AG08395 (cell line): Measurements from ENCODE around the gene ALG12.

ENCODE experiments used
- DNase-seq: peaks from one replicate; pipeline ENCODE4 v3.0.0; 2012; ENCODE audit warnings: mixed read lengths, low spot score

The ALG12 gene

GRCh38 chr22:49911881-49912625, 6.2 kb downstream of the ALG12 start:
- no peak for DNase-seq

DNA sequence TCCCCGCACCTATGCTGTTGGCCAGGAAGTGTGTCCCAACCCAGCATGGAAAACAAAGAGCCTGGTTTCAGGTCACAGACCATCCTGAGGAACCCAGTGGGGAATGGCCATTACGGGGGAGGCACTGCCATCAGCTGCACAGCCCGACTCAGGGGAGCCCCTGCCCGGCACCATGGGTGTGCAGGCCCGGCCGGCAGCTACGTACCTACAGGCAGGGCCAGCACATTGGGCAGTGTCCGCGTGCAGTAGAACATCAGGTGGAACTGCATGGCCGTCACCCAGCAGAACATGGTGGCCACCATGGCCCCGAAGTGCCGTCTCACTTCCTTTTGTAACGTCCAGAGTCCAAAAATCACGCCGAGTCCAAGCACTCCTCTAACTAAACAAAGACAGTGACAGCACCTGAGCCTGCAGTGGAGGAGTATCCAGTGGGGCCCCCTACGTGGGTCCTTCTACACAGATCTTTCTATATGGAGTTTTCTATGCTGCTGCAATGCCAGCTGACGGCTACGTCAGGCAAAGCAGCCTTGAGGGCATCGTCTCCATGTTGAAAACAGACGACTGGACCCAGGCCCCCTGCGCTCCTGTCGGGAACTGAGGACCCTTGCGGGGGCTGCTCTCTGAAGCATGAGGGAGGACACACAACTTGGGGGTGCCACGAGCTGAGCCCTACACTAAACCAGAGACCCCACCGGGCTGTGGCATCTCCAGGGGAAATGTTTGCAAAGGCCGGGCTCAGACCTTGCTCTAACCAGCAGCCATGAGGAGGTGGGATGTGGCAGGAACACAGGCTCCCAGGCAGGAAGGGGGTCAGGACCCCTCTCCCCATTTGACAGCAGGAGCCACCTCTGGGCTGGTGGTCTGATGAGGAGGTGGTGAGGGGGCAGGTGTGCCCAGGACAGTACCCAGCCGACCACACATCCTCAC, 7.7 kb downstream of the ALG12 start:
- no peak for DNase-seq

DNA sequence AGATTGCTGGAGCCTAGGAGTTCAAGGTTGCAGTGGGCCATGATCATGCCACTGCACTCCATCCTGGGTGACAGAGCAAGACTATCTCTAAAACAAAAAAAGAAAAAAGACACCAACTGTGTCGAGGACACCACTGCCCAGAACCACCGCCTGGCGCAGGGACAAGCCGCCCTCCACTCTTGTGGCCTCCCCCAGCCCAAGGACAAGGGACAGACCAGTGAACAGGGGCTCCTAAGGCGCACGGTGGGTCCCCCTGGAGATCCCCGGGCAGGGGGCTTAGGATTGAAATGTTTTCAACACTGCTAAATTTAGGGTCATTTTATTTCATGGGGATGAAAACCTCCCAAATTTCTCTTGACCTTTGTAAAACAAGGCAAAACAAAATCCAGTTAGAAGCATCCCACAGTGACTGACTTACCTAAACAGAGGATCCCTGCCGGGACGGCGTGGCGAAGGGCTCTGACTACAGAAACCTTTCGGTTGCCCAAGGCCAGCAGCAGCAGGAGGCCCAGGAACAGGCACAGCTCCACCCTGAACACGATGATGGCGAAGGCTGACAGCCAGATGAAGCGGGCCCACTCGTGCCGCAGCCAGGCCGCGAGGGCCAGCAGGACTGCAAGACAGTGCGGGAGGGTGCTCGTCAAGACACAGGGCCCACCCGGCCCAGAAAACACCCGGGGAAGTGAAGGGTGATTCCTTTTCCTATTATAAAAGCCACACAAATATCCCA, 8.6 kb downstream of the ALG12 start:
- no peak for DNase-seq

- DNase-seq: no peak
These were observed 10.4 kb downstream of the ALG12 start for GRCh38 chr22:49907807-49908206.

DNA sequence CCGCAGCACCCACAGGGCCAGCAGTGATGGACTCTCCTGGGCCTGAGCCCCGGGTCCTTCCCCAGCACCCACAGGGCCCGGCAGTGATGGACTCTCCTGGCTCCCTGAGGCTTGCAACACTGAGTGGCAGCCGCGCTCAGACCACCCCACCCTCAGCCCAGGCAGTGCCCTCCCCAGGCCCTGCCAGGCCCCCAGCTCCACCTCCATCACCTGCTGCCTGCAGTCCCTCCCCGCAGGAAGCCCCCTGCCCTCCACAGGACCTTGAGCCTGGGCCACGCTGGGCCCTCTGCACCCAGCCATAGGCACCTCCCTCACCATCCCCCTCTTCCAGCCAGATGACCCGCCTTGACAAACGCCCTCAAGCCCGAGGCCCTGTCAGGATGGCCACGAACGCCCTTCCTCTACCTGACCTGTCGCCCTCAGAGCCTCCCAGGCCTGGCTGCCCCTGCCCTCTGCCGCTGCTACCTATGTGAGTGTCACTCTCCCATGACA, 11.4 kb downstream of the ALG12 start:
- no peak for DNase-seq

- DNase-seq: no peak
These were observed 12.0 kb downstream of the ALG12 start for GRCh38 chr22:49906071-49906798.

DNA sequence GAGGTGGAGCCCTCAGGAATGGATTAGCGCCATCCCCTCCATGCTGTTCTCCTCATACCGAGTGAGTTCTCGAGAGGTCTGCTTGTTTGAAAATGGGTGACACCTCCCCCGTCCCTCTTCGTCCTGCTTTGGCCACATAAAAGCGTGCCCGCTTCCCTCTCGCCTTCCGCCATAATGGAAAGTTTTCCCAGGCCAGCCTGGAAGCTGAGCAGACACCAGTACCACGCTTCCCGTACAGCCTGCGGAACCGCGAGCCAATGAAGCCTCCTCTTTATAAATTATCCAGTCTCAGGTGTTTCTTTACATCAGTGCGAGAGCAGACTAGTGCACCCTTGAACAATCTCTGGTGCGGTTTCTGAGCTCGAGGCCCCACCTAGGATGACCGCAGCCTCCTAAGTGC, 12.8 kb downstream of the ALG12 start:
- no peak for DNase-seq

GRCh38 chr22:49904040-49904369, 14.2 kb downstream of the ALG12 start:
- DNase-seq: no peak

GRCh38 chr22:49903322-49904039, 14.8 kb downstream of the ALG12 start:
- DNase-seq: no peak

DNA sequence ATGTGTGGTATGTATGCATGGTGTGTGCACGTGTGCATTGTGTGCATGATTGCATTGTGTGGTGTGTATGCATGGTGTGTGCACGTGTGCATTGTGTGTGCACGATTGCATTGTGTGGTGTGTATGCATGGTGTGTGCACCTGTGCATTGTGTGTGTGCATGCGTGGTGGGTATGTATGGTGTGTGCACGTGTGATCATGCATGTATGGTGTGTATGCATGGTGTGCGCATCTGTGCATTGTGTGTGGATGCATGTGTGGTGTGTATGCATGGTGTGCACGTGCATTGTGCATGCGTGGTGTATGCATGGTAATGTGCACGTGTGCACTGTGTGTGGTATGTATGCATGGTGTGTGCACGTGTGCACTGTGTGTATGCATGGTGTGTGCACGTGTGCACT, 16.8 kb downstream of the ALG12 start:
- no peak for DNase-seq

- no peak for DNase-seq
These were observed 17.6 kb downstream of the ALG12 start for GRCh38 chr22:49900441-49901230.

DNA sequence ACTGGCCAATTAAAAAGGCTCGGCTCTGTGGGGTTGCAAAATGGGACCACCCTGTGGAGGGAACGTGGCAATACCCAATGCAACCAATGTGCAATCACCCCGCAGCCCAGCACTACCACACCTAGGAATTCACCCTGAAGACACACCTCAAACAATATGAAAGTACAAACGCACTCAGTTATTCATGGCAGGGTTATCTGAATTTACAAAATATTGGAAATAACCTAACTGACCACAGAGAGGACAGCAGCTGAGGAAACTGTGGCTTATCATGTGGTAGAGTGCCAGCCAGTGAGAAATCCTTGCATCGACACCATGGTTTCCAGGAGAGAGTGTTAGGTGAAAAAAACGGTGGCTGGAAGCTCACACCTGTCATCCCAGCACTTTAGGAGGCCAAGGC, 18.7 kb downstream of the ALG12 start:
- DNase-seq: no peak

DNA sequence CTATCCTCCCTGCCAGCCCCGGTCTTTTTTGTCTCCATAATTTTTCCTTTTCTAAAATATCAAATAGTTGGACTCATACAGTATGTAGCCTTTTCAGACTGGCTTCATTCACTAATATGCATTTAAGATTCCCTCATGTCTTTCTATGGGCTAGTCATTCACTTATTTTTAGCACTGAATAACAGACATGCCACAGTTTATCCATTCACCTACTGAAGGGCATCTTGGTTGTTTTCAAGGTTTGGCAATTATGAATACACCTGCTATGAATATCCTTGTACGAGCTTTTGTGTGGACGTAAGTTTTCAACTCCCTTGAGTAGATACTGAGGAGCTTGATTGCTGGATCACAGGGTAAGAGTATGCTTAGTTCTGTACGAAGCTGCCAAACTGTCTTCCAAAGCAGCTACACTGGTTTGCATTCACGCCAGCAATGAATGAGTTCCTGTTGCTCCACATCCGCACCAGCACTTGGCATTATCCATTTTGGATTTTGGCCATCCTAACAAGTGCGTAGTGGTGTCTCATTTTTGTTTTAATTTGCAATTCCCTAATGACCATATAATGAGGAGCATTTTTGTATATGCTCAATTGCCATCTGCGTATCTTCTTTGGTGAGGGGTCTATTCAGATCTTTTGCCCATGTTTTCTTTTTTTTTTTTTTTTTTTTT, 21.1 kb downstream of the ALG12 start:
- DNase-seq: no peak

GRCh38 chr22:49896201-49896600, 22.0 kb downstream of the ALG12 start:
- no peak for DNase-seq

GRCh38 chr22:49894322-49895054, 23.8 kb downstream of the ALG12 start:
- DNase-seq: no peak

- no peak for DNase-seq
These were observed 25.2 kb downstream of the ALG12 start for GRCh38 chr22:49893025-49893424.

GRCh38 chr22:49892226-49892899, 25.9 kb downstream of the ALG12 start:
- DNase-seq: no peak

DNA sequence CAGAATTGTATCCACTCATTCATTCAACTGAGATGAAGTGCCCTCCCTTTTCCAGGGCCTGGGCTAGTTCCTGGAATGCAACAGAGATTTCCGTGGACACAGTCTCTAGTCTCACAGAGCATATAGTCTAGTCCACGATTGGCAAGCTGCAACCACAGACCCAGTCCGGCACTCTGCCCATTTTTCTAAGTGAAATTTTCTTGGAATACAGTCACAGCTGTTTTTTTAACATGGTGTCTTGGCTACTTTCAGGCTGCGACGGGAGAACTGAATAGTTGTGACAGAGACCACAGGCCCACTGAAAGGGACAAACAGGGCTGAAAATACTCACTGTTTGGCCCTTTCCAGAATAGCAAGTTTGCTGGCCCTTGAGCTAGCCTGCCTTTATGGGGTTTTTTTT, 29.2 kb downstream of the ALG12 start:
- no peak for DNase-seq

GRCh38 chr22:49887702-49888101, 30.5 kb downstream of the ALG12 start:
- no peak for DNase-seq
